NCI-H2081 treated with DMSO at 0.1 percent for 48 hours (cell line): ENCODE data around the gene TINAGL1.

Source experiments
- DNase-seq: peaks from one replicate; lab custom pipeline; 2025; lab: John Stamatoyannopoulos, UW

Gene TINAGL1

DNA sequence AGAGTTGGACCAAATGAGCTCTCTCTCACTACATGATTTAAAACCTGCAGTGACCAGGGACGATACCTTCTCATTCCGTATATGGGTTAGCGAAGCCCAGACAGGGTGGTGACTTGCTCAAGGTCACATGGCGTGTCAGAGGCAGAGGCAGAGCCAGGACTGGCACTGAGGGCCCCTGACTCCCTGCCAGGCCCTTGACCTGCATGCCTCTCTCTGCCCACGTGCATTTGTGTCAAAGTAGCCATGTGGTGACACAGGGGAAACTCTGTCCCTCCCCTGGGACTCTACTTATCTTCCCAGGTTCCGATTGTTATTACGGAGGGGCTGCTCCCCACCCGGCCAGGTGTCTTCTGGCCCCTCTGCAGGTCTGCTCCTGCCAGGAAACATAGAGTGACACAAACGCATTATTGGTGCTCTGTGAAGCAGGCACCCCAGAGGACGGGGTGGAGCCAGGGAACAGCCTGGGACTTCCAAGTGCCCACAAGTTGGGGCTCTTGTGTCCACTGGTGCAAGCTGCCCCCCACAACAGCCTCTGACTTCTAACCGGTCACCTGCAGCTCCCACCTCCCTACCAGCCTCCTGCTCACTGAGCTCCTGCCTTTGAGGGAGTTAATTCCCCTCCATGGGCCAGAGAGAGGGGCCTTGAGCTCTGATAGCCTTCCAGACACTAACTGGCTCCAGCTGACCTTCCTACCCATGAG lies 7.3 kb upstream of the TINAGL1 start:
- no peak for DNase-seq

DNA sequence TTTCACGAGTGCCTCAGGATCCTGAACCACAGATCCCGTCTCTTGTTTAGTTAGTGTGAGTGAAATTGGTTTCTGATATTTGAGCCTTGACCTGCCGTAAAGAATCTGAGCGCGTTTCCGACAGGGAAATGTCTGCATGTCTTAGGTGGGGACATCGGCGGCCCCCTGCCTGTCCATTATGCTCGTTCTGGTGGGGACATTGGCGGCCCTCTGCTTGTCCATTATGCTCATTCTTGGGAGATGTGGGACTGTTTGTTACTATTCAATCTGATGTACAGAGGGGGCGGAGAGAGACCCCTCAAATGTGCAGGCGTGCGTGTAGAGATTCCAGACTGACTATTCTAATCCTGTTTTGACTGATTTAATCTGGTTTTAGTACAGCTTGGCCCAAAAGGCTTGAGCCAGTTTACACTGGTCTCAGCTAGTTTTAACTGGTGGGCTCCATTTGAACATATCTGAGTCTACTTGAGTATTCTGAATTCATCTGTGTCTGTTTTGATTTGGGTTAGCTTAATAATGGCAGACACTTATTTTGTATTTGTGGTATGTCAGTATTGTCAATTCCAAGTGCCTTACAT lies 6.6 kb upstream of the TINAGL1 start:
- DNase-seq: no peak

DNA sequence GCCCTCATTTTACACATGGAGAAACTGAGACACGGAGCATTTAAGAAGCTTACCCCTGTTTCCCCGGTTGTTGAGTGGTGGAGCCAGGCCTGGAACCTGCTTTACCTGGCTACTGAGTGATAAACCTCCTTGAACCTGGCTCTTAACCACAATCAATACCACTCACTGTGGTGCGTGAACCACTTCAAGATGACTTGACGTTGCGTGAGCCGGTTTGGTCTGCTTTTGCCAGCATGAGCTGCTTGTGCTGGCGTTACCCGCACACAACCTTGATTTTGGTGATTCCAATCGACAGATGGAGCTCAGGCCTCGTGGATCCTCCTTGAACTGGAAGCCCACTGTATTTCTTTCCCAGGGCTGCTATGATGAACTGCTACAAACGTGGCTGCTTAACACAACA lies 6.1 kb upstream of the TINAGL1 start:
- no peak for DNase-seq

DNA sequence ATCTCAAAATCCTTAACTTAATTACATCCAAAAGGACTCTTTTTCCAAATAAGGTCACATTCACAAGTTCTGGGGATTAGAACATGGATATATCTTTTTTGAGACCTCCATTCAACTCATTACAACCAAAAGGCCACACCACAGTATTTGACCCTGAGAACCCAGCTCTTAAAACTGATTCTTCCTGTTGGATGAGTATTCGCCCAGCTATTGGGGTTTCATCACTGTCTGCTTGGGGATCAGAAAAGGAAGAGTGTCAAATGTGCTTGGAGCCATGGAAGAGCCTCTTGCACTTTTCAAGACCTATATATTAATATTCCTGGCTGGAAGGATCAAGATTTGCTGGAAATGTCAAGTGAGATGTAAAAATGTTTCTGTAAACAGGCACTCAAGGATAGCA lies 5.4 kb upstream of the TINAGL1 start:
- DNase-seq: no peak

DNA sequence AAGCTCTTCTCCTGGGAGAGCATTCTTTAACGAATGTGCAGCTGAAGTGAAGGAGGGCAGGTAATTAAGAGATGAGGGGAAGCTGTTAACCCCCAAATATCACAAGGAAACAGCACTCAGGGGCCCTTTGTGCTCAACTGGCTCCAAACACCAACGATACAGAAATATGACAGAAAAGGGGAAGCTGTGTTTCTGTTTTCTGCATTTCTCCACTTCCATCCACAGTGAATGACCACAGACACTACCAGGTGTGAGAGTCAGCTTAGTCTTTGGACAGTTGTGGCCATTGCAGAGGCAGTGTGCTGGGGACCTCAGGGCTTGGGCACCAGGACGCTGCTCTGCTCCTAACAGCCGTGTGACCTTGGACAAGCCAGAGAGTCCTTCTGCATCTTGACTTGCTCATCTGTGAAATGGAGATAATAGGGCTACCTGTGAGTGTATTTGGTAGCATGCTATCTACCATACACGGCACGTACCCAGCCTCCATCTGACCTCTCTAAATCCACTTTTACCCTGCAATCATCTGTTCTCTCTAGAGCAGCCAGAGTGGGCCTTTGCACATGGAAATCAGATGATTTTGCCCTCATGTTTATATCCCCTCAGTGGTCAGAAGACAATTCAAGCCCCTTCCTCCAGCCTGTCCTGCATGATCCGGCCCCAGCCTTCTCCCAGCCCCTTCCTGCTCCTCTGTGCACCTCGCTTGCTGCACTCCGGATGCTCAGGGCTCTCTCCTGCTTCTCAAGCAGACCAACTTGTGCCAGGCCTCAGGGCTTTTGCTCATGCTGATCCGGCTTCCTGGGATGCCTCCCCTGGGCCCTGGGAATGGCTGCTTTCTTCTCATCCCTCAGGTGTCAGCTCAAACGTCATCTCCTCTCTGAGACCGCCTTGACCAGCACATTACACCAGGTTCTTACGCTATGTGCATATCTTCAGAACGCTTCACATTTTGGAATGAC lies 4.7 kb upstream of the TINAGL1 start:
- no peak for DNase-seq

DNA sequence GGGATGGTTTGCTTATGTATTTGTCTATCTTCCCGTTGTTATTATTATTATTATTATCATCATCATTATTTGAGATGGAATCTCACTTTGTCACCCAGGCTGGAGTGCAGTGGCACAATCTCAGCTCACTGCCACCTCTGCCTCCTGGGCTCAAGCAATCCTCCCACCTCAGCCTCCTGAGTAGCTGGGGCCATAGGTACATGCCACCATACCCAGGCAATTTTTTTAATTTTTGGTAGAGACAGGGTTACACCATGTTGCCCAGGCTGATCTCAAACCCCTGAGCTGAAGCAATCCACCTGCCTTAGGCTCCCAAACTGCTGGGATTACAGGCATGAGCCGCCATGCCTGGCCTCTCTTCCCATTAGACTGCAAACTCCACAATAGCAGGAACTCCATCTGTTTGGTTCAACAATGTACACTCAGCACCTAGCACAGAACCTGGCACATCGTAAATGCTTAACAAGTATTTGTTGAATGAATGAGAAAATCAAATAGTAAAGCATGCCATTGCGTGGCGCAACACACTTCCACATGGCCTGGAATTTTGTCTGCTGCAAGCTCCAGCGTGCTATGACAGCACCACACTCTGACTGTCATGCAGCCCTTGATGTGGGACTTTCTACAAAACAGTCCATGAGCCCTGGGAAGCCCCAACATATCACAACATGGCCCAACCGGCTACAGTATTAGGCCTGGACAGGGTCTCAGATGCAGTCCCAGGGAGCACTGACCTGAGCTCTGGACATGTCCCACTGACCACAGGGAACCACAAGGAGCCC lies 3.8 kb upstream of the TINAGL1 start:
- no peak for DNase-seq

DNA sequence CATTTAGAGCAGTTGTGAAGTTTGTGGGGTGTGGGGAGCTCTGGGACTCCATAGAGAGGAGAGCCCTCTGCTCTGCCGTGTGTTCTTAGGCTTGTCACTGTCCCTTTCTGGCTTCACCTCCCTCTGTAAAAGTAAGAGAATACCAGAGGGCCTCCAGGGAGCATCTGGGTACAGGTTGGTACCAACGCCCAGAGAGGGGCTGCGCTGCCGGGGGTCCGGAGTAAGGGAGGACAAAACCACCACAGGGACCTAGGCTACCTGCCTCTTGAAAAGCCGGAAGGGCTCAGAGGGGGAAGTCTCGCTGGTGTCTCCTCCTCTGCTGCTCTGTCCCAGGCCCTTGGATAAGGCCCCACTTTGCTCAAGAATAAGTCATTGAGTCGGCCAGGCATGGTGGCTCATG lies 3.1 kb upstream of the TINAGL1 start:
- no peak for DNase-seq

DNA sequence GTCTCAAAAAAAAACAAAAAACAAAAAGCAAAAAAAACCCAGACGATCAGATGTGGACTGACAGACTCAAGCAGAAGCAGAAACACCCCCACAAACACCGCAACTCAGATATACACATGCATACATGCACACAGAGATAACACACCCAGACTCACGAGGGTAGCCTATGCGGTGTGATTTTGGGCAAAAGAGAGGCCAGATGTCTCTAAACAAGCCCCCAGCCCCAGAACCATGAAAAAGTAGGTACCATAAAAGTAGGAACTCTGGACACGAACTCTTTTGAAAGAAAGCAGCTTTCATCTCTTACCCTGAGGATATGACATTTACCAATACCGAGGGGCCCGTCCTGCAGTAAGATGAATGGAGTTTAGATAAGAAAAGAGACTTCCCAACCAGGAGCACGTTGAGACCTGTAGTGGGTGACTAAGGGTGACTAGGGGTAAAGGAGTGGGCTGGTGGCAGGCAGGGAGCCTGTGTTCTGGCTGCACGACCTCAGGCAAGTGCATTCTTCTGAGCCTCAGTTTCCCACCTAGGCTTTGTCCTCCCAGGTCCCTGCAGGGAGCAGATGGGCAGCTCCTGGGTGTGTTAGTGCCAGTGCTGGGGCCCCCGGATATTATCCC lies 1.5 kb upstream of the TINAGL1 start:
- DNase-seq: no peak

DNA sequence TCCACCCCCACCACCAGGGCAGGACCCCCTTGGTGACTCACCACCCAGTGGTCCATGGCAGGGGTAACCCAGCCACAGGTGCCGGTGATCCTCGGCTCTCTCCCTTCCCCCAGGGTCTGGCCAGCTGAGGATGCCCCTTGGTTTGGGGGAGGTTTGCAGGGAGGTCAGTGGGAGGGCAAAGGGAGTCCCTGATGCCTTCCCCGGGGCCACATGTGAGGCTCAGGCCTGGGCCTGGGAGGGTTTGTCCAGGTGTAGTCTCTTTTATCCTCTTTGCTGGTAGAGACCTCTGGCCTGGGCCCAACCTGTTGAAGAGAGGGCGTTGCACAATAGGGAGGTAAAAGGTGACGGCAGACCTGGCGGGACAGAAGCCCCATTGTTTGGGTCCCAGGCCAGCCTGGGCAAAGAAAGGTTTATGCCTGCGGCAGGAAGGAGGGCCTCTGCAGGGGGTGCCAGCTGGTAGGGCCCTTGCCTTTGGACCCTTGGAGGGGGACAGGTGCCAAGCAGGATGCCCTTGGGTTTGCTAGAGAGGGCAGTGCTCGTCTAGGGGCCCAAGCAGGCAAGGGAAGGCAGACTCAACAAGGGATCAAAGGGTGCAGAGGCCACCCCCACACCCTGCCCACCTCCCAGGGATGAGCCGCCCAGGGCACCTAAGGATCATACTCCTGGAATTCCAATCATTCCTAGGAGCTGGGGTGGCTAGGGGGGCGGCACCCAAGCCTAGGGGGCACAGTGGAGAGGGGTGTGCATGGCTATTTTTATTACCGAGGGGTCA lies 760 bp upstream of the TINAGL1 start:
- DNase-seq: no peak

DNA sequence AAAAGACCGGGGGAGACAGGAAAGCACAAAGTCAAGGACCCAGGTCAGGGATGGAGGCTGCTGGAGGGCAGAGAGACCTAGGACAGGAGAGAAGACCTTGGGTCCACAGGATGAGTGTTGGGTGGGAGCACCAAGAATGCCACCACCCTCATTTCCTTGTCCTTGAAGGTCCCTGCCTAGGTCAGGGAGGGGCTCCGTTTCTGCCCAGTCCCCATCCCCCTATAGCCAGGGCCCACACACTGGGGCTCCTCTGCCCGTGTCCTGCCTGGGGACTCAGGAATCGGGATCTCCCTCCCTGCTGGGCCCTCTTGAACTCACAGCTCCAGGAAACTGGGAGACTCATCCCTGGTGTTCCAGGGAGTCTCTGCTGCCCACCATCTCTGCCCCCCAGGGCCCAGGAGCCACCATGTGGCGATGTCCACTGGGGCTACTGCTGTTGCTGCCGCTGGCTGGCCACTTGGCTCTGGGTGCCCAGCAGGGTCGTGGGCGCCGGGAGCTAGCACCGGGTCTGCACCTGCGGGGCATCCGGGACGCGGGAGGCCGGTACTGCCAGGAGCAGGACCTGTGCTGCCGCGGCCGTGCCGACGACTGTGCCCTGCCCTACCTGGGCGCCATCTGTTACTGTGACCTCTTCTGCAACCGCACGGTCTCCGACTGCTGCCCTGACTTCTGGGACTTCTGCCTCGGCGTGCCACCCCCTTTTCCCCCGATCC lies 584 bp downstream of the TINAGL1 start:
- no peak for DNase-seq

DNA sequence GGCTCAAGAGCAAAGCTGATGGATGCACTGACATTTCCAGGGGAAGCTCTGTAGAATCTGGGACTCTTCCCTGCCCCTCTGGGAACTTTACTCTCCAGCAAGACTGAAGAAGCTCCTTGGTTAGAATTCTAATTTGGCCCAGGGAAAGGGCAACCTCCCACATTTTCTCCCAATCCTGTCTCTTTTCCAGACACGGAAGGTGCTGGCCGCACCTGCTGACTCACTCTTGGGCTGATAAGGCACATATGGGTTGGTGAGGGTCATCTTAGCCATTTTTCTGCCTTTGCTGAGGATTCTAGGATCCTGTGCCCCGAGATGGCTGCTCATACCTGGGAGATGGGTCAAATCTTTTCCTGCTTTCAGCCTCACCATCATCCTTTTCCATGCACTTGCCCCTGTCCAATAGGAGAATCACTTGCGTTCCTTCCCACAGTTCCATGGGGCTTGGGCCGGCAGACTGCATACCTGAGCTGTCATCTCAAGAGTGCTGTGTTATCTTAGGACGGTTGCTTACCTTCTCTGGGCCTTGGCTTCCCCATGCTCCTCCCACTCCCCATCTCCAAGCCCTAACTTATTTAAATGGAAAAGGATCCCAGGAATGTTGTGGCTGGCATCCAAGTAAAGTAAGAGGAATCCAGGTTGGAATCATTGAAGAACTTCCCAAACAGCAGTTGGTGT lies 1.3 kb downstream of the TINAGL1 start:
- no peak for DNase-seq

DNA sequence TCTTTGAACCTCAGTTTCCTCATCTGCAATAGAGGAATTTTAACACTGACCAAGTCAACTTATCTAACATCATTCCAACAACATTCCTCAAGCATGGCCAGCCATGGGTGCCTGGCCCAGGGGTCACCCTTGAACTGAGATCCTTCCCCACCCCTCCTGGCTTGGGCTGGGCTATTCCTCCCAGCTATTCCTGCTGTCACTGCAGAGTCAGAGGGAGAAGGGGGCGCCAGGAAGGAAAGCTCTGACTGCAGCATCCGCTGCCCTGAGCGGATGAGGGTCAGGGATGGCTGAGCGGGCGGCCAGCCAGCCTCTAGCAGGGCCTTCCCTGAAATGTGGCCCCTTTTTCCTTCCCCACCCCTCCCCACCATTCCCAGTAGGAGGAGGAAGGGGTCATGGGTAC lies 3.1 kb downstream of the TINAGL1 start:
- no peak for DNase-seq

DNA sequence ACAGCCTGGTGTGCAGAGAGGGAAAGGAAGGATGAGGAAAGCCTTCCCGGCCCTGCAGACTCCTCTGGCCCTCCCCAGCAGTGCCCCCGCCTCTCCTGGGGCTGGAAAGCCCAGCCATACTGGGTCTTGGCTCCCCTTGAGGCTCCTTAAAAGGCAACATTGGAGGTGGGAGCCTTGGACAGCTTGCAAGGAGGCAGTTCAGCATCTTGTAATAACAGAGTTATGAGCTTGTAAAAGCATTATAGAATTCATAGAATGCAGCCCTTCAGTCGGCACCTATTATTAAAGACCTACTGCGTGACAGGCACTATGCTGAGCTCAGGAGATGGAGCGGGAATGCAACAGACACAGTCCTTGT lies 4.2 kb downstream of the TINAGL1 start:
- no peak for DNase-seq

DNA sequence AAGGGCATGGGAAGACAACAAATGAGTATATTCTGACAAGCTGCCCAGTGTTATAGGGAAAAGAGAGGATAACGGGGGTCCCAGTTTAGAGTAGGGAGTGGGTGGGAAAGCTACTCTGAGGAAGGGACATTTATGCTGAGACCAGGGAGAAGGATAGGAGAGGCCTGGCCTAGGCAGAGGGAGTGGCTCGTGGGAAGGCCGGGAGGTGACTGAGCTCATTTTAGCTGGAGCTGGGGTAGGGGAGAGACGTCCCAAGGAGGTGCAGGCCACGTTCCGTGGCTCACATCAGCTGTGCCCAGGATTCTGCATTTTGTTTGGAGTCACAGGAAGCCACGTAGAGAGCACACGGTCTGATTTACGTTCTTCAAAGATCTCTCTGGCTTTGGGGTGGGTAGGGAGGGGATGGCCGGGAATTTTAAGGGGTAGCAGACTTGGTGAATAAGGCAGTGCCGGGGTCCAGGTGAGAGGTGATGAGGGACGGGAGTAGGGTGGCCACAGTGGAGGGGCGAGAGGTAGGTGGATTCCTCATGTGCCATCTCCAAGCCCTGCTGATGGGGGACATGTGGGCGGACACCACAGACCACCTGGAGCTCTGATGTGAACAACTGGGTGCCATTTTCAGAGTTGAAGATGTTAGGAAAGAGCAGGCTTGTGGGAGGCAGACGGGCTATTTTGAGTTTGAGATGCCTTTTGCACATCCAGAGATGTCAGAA lies 4.7 kb downstream of the TINAGL1 start:
- DNase-seq: no peak

DNA sequence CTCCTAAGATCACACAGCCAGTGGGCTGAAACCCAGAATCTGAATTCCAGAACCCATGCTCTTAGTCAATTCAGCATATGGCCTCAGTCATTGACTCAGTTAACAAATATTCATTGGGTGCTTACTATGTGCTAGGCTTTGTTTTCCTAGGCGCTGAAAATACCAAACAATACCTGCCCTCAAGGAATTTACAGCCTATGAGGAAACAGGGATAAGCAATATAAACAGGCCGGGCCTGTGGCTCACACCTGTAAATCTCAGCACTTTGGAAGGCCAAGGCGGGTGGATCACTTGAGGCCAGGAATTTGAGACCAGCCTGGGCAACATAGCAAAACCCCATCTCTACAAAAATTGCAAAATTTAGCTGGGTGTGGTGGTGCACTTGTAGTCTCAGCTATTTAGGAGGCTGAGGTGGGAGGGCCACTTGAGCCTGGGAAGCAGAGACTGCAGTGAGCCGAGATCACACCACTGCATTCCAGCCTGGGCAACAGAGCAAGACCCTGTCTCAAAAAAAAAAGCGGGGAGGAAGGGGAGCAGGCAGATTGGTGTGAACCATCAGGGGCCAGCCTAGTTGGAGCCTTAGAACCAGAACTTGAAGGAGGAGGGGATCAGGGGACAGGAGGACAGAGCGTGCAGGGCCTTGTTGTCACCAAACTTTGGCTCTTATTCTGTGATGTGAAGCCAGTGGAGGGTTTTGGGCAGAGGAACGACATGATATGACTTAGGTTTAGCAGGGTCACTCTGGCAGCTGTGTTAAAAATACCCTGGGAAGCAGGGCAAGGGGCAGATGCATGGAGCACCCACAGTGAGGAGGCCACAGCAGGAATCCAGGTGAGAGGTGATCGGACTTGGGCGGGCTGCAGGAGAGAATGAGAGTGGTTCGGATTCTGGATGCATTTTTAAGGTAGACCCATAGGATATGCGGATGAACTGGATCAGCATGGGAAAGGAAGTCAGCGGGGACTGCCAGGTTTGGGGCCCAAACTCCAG lies 5.8 kb downstream of the TINAGL1 start:
- no peak for DNase-seq

DNA sequence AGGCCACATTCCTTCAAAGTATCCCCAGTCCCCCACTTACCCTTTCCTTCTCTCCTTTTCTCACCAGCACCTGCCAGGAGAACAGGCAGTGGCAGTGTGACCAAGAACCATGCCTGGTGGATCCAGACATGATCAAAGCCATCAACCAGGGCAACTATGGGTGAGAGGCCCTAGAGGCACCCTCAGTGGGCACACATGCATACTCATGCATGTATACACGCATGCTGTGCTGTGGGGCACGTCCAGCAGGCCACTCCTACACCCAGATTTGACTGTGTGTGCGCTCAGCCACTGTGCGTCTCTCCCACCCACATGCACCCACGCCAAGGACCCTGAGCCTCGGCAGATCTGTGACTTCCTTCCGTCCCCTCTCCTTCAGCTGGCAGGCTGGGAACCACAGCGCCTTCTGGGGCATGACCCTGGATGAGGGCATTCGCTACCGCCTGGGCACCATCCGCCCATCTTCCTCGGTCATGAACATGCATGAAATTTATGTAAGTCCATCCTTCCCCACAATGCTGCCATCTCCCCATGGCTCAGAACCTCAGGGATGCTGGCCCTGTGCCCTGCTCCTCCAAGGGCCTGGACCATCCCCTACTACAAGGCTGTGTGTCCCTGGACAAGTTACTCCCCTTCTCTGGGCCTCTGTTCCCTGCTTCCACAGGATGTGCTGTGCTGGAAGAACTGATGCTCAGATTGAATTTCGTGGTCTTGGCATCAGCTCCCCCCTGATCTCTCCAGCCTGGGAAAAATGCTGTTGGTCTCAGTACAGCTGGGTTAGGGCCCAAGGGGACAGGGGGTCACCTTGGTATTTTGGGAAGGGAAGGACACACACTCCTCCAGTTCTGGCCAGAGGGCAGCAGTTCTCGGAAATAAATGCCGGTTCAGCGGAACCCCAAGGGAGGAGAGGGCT lies 7.0 kb downstream of the TINAGL1 start:
- no peak for DNase-seq
